SKM-1 treated with dmso at 0.1 percent for 144 hours (cell line): Measurements from ENCODE around the gene FAM3B.

Experiments
- DNase-seq: peaks from one replicate; lab custom pipeline; 2025; ENCODE audit not compliant: unreplicated experiment; lab: John Stamatoyannopoulos, UW

The FAM3B gene

GRCh38 chr21:41367945-41368734 lies 51.5 kb downstream of the FAM3B start:
- DNase-seq = no peak

GRCh38 chr21:41368735-41369104 lies 52.1 kb downstream of the FAM3B start:
- DNase-seq = no peak

- peak; percentile 64 for DNase-seq
These were observed 52.7 kb downstream of the FAM3B start for GRCh38 chr21:41369105-41369919.

GRCh38 chr21:41369920-41370839 lies 53.6 kb downstream of the FAM3B start:
- DNase-seq = no peak

- no peak for DNase-seq
These were observed 54.5 kb downstream of the FAM3B start for GRCh38 chr21:41370840-41371684.

- DNase-seq = no peak
These were observed 55.1 kb downstream of the FAM3B start for GRCh38 chr21:41371685-41372030.

- no peak for DNase-seq
These were observed 56.7 kb downstream of the FAM3B start for GRCh38 chr21:41373253-41373652.

- no peak for DNase-seq
These were observed 57.2 kb downstream of the FAM3B start for GRCh38 chr21:41373763-41374162.

GRCh38 chr21:41374177-41374712 lies 57.6 kb downstream of the FAM3B start:
- no peak for DNase-seq

- no peak for DNase-seq
These were observed 58.4 kb downstream of the FAM3B start for GRCh38 chr21:41374867-41375533.

GRCh38 chr21:41375875-41376274 lies 59.3 kb downstream of the FAM3B start:
- no peak for DNase-seq

- no peak for DNase-seq
These were observed 61.1 kb downstream of the FAM3B start for GRCh38 chr21:41377715-41378114.

GRCh38 chr21:41378849-41379248 lies 62.2 kb downstream of the FAM3B start:
- DNase-seq = no peak

- DNase-seq = no peak
These were observed 63.3 kb downstream of the FAM3B start for GRCh38 chr21:41379901-41380300.

GRCh38 chr21:41381731-41382130 lies 65.1 kb downstream of the FAM3B start:
- no peak for DNase-seq

- no peak for DNase-seq
These were observed 70.6 kb downstream of the FAM3B start for GRCh38 chr21:41387042-41387819.

- no peak for DNase-seq
These were observed 71.2 kb downstream of the FAM3B start for GRCh38 chr21:41387824-41388223.

- DNase-seq = no peak
These were observed 71.7 kb downstream of the FAM3B start for GRCh38 chr21:41388259-41388658.
